Peyer's patch (tissue), 4 donors: Measurements from ENCODE around the gene HSPB7. TPM values are rescaled to one million over a fixed set of nuclear protein-coding genes. Genes with fewer than 3 reads are reported as not detected.
"Not testable (repeated sequence)": the region's sequence is repeated elsewhere in the genome, so short reads cannot be mapped to it uniquely, and the experiment has no call there.

Experiments used
- DNase-seq, 3 donors: peaks; one replicate each; pipeline ENCODE4 v3.0.0-alpha.2; 2017 to 2019
- H3K27ac ChIP-seq, 4 donors: fragments of 200-600 bp; sonication (generic); one replicate each; pipeline ENCODE4 v1.5.1; 2016 to 2019
- H3K27me3 ChIP-seq, 2 donors: fragments of 200-600 bp; sonication (generic); one replicate each; pipeline ENCODE4 v1.5.1; 2019
- H3K36me3 ChIP-seq, 3 donors: fragments of 200-600 bp; sonication (generic); one replicate each; pipeline ENCODE4 v1.5.1; 2016 to 2019
- H3K4me1 ChIP-seq, 4 donors: fragments of 200-600 bp; sonication (generic); one replicate each; pipeline ENCODE4 v1.5.1; 2016 to 2019
- H3K4me3 ChIP-seq, 4 donors: fragments of 200-600 bp; sonication (generic); 1 replicate in 3 of 4; 2 replicates in 1 of 4; pipeline ENCODE4 v1.5.1; 2016 to 2019; ENCODE audit warnings: mild to moderate bottlenecking in 1 of 4
- H3K9me3 ChIP-seq, 4 donors: fragments of 200-600 bp; sonication (generic); one replicate each; pipeline ENCODE4 v1.5.1; 2016 to 2019; ENCODE audit warnings: mild to moderate bottlenecking in 1 of 4
- POLR2A ChIP-seq, 2 donors: fragments of 450-650 bp; IDR thresholded peaks; one replicate each; pipeline ENCODE4 v1.5.1; 2017; ENCODE audit warnings: antibody characterized with exemption in 2 of 2, mild to moderate bottlenecking in 2 of 2, moderate library complexity in 2 of 2
- total RNA-seq, 4 donors: library from RNA; depleted of rRNA; stranded (reverse); fragments of >200 nt; gene quantifications; one replicate each; pipeline ENCODE4 v1.1.0, GENCODE V29; 2016
- TF ChIP-seq, protein P1 (sequence below), 6 experiments: fragments of 450-650 bp in 4 of 6; fragments of 200-600 bp in 2 of 6; sonication (generic) in 1 of 6; IDR thresholded peaks; one replicate each; pipeline ENCODE4 v1.5.1; 2017 to 2019; ENCODE audit warnings: antibody characterized with exemption in 6 of 6, mild to moderate bottlenecking in 3 of 6, moderate library complexity in 1 of 6

The HSPB7 gene
- total RNA-seq, 4 donors from 2014 or later = 1.1 to 5.2 (median 1.1) TPM; not detected in 1

DNA sequence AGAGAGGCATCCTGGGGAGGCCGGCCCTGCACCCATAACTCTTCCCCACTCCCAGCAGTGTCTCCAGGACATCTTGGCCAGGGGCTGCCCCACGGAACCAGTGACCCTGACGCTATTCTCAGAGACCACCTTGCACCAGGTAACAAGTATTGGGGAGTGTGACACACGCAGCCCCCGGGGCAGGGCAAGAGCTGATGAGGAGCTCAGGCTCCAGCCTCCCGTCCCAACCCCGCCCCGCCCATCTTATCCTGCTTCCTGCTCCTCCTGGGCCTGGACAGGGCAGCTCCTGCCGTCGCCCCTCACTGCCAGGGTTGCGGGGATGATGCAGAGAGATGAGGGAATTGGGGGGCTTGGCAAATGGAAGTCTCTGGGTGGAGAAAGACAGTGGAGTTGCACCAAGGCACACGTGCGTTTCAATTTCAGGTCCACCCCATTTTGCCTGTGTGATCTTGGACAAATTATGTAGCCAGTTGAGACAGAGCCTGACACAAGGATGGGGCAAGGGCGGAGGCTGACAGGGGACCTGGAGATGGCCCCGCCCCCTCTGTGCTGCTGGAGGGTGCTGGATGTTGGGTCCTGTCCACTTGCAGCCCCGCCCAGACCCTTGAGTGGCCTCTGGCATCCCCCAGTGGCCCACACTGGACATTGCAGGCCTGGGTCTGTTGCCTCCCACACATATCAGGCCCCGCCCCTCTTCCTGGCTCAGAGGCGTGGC lies 14.7 kb upstream of the HSPB7 start:
- TF ChIP-seq, protein P1, sequence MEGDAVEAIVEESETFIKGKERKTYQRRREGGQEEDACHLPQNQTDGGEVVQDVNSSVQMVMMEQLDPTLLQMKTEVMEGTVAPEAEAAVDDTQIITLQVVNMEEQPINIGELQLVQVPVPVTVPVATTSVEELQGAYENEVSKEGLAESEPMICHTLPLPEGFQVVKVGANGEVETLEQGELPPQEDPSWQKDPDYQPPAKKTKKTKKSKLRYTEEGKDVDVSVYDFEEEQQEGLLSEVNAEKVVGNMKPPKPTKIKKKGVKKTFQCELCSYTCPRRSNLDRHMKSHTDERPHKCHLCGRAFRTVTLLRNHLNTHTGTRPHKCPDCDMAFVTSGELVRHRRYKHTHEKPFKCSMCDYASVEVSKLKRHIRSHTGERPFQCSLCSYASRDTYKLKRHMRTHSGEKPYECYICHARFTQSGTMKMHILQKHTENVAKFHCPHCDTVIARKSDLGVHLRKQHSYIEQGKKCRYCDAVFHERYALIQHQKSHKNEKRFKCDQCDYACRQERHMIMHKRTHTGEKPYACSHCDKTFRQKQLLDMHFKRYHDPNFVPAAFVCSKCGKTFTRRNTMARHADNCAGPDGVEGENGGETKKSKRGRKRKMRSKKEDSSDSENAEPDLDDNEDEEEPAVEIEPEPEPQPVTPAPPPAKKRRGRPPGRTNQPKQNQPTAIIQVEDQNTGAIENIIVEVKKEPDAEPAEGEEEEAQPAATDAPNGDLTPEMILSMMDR (IDR thresholded peaks at IDR 0.05) = peak; percentile 36 to 91 (median 84)
- TF ChIP-seq POLR2A (IDR thresholded peaks at IDR 0.05) = no peak
- Histone ChIP-seq H3K4me3 (no peak overlapping the region), H3K27me3 (no peaks in the 10 kb centered on the region), H3K36me3 (no peaks in the 10 kb centered on the region), H3K4me1 (peaks cover 0 to 5% (median 0%) of the 10 kb centered on the region in 4 donors), H3K27ac (no peak overlapping the region), H3K9me3 (no peaks in the 10 kb centered on the region)
- peak; percentile 63 to 86 (median 81) for DNase-seq

DNA sequence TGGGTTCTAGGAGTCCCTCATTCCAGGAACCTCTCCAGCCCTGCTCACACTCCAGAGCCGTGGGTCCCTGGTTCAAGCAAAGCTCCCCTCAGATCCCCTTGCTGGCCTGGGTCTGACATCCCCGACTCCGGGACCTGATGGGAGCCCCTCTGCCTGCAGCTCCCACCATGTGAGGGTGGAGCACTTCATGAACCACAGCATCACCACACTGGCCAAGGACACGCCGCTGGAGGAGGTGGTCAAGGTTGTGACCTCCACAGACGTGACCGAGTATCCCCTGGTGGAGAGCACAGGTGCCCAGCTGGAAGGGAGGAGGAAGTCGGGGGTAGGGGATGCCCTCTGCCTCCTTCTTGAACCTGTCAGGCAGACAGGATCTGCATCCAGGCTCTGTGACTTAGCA lies 13.7 kb upstream of the HSPB7 start:
- Histone ChIP-seq H3K27ac (no peak overlapping the region), H3K4me1 (peaks cover 0 to 14% (median 7%) of the 10 kb centered on the region in 4 donors), H3K27me3 (no peaks in the 10 kb centered on the region), H3K4me3 (no peak overlapping the region), H3K9me3 (no peaks in the 10 kb centered on the region), H3K36me3 (no peaks in the 10 kb centered on the region)
- TF ChIP-seq POLR2A (IDR thresholded peaks at IDR 0.05) = no peak
- TF ChIP-seq, protein P1 (IDR thresholded peaks at IDR 0.05) = no peak
- no peak for DNase-seq

DNA sequence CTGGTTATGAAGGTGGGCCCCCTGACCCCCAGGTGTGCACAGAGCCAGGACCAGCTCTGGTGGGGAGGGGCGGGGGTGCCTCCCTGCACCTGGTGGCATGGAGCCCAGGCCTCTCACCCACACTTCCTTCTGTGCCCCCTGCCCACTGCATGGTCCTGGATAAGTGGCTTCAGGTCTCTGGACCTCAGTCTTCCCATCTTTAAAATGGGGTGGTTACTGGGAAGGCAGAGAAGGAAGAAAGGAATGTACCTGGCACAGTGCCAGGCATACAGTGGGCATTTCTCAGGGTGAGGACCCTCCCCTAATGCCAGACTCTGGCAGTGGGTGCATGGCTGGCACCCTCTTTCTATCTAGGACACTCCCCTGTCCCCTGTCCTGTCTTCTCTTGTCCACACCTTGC lies 11.4 kb upstream of the HSPB7 start:
- H3K4me3 ChIP-seq = no peak overlapping the region
- no peak for DNase-seq
- TF ChIP-seq, protein P1 (IDR thresholded peaks at IDR 0.05) = no peak
- no peak for TF ChIP-seq POLR2A (IDR thresholded peaks at IDR 0.05)

DNA sequence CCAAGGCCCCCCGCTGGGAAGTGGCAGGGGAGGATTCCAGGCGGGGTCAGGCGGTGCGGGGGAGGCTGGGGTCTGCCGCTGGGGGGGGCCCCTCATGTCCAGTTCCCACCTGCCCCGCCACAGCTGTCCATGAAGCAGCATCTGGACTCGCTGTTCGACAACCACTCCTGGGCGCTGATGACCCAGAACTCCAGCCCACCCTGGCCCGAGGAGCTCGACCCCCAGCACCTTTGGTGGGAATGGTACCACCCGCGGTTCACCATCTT lies 11.1 kb upstream of the HSPB7 start:
- H3K27me3 ChIP-seq, H3K36me3 ChIP-seq, H3K4me3 ChIP-seq, DNase-seq, H3K9me3 ChIP-seq, H3K27ac ChIP-seq: not testable (repeated sequence)
- peaks cover 0 to 16% (median 7%) of the 10 kb centered on the region in 4 donors for H3K4me1 ChIP-seq

More for the DNA sequence above, 11.4 kb upstream of the HSPB7 start:
- Histone ChIP-seq H3K27ac (no peak overlapping the region), H3K4me1 (peaks cover 0 to 16% (median 7%) of the 10 kb centered on the region in 4 donors), H3K27me3 (no peaks in the 10 kb centered on the region), H3K9me3 (no peaks in the 10 kb centered on the region), H3K36me3 (no peaks in the 10 kb centered on the region)

DNA sequence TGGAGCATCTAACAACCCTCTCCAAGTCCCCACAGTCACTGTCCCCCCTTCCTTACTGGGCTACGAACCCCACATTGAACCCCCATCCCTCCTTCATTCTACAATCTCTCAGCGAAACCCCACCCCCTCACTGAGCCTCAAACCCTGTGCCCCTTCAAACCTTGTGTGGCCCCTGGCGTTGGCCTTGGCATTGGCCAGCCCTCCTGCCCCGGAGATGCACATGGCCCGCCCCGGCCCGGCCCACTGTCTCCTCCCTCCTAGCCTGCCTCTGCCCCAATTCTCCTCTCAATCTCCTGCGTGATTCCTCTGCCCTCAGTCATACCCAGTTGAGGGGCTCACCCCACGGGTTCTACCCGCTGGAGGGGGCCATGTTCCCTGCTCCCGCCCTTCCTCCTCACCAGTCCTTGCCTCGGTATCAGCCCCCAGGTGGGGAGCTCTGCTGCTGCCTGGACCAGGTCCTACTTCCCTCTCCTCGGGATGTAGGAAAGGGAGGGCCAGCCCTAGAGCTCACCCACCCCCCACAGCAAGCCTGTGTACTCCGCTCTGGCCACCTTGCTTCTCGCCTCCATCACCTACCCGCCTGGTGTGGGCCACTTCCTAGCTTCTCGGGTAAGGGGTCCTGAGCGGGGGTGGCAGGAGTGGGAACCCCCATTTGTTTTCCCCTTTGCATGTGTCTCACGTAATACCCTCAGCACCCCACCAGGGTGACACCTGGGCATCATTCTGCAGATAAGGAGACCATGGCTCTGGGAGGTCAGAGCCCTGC lies 10.6 kb upstream of the HSPB7 start:
- TF ChIP-seq, protein P1 (IDR thresholded peaks at IDR 0.05) = no peak
- TF ChIP-seq POLR2A (IDR thresholded peaks at IDR 0.05) = no peak
- DNase-seq = no peak

More for the DNA sequence above, 10.6 kb upstream of the HSPB7 start:
- H3K9me3 ChIP-seq = no peaks in the 10 kb centered on the region
- H3K4me3 ChIP-seq = no peak overlapping the region
- no peak overlapping the region for H3K27ac ChIP-seq
- H3K27me3 ChIP-seq = no peaks in the 10 kb centered on the region
- peaks cover 0 to 16% (median 7%) of the 10 kb centered on the region in 4 donors for H3K4me1 ChIP-seq
- no peaks in the 10 kb centered on the region for H3K36me3 ChIP-seq
